GM10248 (cell line): ENCODE results near the gene LCNL1.

Experiments used
- CTCF ChIA-PET: fragments of 300-600 bp; sonication (Branson Sonifier 250); formaldehyde crosslinking; extraction: SDS; loops from one replicate; lab custom pipeline; 2021; ENCODE audit warnings: antibody characterized with exemption; lab: Yijun Ruan, JAX
- POLR2A ChIA-PET: fragments of 350-650 bp; sonication (Branson Sonifier 250); formaldehyde crosslinking; extraction: SDS; loops from one replicate; lab custom pipeline; 2020; ENCODE audit warnings: antibody characterized with exemption; lab: Yijun Ruan, JAX
- DNase-seq: peaks from one replicate; pipeline ENCODE4 v3.0.0; 2012; ENCODE audit errors: extremely low spot score
- CTCF ChIP-seq: IDR thresholded peaks from 2 replicates; pipeline ENCODE4 v1.5.1; 2012; ENCODE audit warnings: mild to moderate bottlenecking, low read depth; ENCODE audit errors: extremely low read depth, missing control alignments, control extremely low read depth

Gene LCNL1

GRCh38 chr9:136965771-136966484 lies 16.9 kb upstream of the LCNL1 start:
- no peak for TF ChIP-seq CTCF
- DNase-seq, result no peak
- ChIA-PET CTCF (interaction anchor here (1.3 to 2.7 kb wide), 3 partner anchors 63 to 271 kb away, joined by 3 to 8 read pairs (median 7); no protein-coding TSS in a partner anchor), POLR2A (no interaction called here)

GRCh38 chr9:136968333-136969127 lies 14.3 kb upstream of the LCNL1 start:
- DNase-seq, result no peak
- TF ChIP-seq CTCF, result no peak
- CTCF ChIA-PET, result interaction anchor here (0.8 to 2.1 kb wide), 4 partner anchors 20 to 67 kb away, joined by 4 to 6 read pairs (median 4); no protein-coding TSS in a partner anchor
- POLR2A ChIA-PET, result interaction anchor here (0.6 kb wide), 1 partner anchor 36 kb away, joined by 5 read pairs; no protein-coding TSS in a partner anchor

- CTCF ChIA-PET, result interaction anchor here (0.8 to 2.1 kb wide), 4 partner anchors 20 to 66 kb away, joined by 4 to 6 read pairs (median 4); no protein-coding TSS in a partner anchor
- TF ChIP-seq CTCF, result no peak
- POLR2A ChIA-PET, result no interaction called here
- no peak for DNase-seq
These were observed 13.6 kb upstream of the LCNL1 start for GRCh38 chr9:136969150-136969549.

GRCh38 chr9:136969774-136970173 lies 13.0 kb upstream of the LCNL1 start:
- ChIA-PET CTCF (interaction anchor here (1.2 to 2.1 kb wide), 4 partner anchors 9 to 94 kb away, joined by 3 to 6 read pairs (median 4); no protein-coding TSS in a partner anchor), POLR2A (no interaction called here)
- TF ChIP-seq CTCF, result no peak
- DNase-seq, result no peak

GRCh38 chr9:136970361-136970760 lies 12.4 kb upstream of the LCNL1 start:
- no peak for DNase-seq
- no peak for TF ChIP-seq CTCF
- ChIA-PET CTCF (interaction anchor here (1.2 to 2.1 kb wide), 3 partner anchors 9 to 94 kb away, joined by 3 to 6 read pairs (median 4); no protein-coding TSS in a partner anchor), POLR2A (no interaction called here)

- no peak for TF ChIP-seq CTCF
- no peak for DNase-seq
- POLR2A ChIA-PET, result no interaction called here
- CTCF ChIA-PET, result interaction anchor here (1.6 kb wide), 1 partner anchor 57 kb away, joined by 4 read pairs; no protein-coding TSS in a partner anchor
These were observed 11.0 kb upstream of the LCNL1 start for GRCh38 chr9:136971746-136972145.
